ENCODE measurements around the gene NAV2.

The NAV2 gene

GRCh38 chr11:19712281-19713195 lies at the start of gene NAV2:
Gene NAV2 (plus strand): TSS chr11:19712837. CDS start chr11:19713696, 859 bp downstream.
- peak; percentile 91 for DNase-seq

DNA sequence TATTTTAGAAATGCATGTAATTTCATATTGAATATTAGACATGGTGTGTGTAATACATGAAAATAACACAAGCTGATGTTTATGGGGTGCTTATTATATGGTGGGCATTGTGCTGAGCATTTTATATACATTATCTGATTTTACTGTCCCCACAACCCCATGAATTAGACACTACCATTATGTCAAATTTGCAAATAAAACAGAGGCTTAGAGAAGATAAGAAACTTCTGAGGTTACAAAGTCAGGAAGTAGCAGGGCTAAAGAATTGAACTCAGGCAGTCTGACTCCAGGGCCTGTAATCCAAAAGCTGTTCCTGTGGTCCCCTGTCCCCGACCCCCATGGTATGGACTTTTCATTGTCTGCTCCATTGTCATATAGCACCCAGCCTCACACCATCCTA lies 49.4 kb upstream of the NAV2 start:
- no peak for DNase-seq

DNA sequence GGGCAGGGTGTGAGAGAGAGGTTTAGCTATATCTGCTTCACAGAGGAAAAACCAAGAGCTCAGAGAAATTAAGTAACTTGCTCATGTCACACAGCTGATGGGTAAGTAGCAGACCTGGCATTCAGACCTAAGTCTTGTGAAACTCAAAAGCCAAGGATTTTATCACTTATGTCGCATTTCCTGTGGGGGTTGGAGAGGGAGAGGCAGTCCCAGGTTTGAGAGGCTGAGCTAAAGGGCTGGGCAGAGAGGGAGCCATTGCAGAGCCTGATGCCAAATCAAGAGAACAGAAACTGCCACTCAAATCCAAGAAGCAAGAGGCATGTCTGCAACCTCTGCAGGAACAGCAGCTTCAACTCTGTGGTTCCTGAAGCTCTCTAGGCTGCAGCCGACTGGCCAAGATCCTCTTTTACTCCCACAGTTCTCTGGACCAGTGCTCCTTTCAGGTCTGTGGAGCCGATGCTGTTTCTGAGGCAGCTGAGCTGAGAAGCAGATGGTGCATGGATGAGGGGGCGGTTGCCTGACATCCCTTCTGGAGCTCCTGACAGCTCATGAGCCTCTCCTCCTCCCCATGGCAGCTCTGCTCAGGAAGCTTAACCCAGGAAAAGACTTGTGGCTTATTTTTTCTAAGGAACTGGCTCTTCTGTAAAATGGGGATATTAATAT lies 47.6 kb upstream of the NAV2 start:
- peak; percentile 49 for DNase-seq

GRCh38 chr11:19666951-19667350 lies 45.7 kb upstream of the NAV2 start:
- DNase-seq, result no peak

- no peak for DNase-seq
Measured at GRCh38 chr11:19669511-19669910, 43.1 kb upstream of the NAV2 start.

DNA sequence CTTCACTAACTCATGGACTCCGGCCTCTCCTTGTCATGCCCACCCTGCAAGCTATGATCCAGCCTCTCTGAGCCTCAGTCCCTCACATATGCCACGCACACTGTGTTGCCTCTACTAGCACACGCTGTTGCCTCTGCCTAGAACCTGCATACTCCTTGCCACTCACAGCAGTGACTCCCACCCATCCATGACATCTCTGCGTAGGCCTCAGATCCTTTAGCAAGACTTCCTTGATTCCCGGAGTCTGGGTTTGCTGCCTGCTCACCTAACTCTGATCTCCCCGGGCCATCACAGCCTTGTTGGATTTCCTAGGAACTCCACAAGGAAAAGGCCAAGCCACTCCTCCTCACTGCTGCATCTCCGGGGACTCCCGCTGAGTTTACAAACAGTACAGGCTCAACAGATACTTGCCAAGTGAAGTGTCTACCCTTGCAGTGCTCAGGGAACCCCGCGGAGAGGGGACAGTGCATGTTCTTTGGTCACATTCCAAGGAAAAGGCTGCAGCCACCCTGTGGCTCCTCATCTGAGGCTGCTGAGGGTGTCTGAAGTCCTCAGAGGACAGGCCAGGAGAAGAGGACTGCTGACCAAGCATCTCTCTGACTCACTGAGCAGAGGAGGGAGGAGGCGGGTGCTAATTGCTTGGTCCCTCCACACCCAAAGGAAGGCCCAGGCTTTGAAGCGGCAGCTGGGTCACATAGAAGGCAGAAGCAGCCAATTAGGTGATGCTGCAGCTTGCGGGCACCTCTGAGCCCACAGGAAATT lies 42.4 kb upstream of the NAV2 start:
- DNase-seq, result no peak

DNA sequence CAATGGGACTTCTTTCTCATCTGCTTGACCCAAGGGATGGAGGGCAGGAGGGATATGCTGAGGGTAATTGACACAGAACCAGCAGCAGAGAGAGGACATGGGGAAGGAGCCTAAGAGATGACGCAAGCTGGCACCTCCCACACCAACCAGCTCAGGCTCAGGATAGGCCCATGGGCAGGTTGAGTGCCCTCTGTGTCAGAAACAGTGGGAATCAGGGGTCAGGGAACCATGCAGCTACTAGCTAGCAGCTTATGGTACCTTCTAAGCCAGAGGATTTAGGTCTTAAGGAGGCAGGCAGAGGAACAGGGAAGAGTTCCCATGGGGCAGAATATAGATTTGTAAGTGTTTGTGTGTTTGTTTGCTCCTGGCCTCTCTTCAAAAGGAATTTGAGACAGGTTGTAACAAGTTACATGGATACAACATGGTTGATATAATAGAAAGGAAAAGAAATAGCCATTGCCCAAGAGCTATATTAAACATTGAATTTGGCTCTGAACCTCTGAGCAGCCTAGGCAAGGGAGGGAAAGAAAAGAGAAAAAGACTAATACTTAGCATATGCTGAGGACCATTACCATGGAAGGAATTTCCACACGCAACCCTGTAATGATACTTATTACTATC lies 39.9 kb upstream of the NAV2 start:
- DNase-seq, result no peak

DNA sequence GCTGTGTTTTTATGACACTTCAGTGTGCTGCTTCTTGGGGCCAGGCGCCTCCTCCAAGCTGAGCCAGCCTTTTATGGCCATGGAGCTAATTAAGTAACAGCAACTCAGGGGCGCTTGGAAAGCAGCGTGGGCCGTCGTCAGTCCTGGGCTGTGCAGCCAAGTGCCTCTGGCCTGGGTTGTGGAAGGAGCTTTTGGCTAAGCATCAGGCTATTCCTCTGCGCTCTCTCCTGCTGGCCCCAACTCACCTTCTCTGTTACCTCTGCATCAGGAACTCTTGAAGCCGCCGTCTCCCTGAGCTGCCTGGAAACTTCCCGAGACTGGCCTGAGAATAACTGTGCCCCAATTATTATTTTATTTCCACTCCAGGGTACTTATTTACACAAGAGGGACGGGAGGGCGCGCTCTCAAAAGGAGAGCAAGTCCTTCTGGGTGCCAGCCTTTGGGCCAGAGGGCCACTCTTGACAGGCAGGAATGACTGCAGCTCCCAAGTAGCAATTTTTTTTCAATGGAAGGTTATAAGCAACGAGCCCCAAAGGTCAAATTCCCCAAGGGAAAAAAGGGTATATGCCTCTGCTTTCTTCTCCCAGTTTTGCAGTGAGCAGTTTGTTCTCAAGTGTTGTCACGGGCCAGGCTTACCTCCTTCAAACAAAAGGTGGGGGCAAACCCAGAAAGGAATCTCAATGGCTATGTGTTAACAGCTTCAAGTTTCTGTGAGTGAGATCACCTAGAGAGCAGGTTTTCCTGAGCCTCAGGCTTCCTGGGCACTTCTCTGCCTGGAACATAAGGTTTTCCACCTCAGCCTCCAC lies 38.5 kb upstream of the NAV2 start:
- DNase-seq, result no peak

GRCh38 chr11:19674836-19675235 lies 37.8 kb upstream of the NAV2 start:
- DNase-seq, result no peak

DNA sequence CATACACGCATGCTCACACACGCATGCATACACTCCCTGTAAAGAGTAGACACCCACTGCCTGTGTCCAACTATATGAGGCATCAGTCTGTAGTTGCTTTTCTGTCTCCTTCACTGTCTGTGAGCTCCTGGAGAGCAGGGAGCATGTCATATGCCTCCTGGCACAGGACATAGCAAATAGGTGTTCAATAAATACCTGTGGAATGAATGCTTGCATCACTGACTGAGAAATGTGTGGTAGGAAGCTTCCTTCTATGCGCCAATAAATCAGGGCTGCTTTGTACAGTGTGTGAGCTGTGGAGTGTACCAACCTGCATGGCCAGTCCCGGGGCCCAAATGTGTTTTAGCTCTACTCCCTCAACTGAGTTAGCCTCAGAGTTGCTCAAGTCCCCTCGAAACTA lies 37.2 kb upstream of the NAV2 start:
- no peak for DNase-seq

DNA sequence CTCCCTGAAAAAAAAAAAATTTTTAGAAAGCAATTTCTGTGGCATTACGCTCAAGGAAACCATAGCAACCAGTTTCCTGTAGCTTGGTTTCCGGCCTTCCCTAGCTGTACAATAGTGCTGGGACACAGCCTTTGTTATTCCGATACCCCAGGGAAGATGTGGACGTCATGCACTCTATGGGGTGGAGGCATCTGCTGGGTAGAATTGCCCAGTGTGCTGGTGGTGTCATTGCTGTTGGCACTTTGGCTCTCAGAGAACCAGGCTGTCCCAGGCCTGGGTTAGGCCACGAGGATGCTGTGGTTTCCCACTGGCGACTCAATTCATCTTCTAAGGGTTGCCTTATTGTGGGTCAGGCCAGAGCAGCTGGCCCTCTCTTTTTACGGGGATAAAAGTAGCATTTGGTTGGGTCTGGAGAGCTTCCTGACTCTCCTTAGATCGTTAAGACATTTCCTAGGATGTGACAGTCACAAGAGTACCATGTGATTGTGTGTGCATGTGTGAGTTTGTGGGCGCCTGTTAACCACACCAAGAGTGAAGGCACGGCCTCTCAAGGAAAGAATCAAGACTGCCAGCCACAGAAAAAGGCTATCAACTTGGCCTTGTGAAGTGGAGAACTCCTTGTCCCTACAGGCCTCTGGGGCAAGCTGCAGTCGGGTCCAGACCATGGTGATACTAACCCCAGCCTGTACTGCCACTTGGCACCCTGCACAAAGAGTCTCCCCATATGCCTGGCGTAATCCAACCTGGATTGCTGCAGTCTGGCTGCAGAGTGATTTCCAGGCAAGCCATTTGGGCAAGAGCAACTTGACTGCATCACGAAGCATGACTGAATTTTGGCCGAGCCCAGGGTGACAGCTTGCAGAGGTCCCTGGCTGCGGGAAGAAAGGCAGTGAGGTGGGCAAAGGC lies 35.9 kb upstream of the NAV2 start:
- no peak for DNase-seq

GRCh38 chr11:19677381-19678080 lies 35.1 kb upstream of the NAV2 start:
- no peak for DNase-seq

- DNase-seq, result peak; percentile 82
Measured at GRCh38 chr11:19679952-19680828, 32.4 kb upstream of the NAV2 start.

- no peak for DNase-seq
Measured at GRCh38 chr11:19680829-19681368, 31.7 kb upstream of the NAV2 start.

- DNase-seq, result no peak
Measured at GRCh38 chr11:19683141-19683805, 29.4 kb upstream of the NAV2 start.

DNA sequence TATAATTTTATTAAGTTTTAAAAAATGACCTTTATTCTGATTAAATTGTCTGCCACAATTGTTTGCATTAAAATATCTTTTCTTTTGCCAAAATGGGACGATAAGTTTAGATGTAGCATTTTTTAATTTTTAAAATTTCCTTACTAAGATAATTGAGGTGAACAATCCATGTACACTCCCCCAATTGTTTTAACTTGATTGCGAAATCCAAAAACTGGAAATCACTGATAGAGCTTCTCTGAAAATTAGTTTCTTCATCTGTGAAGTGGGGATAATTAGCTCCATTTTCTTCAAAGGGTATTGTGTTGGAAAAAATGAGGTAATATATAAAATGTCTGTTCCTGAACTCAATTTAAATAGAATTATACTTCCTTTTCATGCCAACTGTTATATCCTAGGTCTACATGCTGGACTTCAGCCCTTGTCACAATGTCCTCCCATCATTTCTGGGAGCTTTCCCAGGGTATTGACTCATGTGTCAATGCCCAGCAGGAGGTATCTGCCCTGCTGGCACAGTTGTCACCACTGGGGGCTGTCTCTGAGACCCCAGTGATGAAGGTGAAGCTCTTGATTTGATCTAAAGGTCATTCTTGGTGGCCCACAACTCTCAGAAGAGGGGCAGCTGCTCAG lies 28.7 kb upstream of the NAV2 start:
- no peak for DNase-seq

DNA sequence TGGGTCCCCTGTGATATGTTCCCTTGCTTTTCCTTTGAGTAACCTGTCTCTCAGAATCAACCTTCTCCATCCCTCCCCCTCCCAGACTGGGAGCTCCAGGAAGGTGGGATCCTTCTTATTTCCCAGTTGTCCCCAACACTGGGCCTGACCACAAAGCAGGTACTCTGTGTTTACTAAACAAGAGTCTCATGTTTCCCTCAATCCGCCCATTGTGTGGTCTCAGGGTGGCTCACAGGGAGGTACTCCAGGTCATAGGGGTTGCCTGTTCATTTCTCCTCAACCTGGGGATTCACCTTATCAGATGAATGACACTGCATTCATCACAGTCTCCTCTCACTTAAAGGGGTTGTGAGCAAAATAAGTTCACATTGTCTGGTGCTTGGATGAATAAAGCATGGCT lies 26.4 kb upstream of the NAV2 start:
- DNase-seq, result no peak

GRCh38 chr11:19687392-19687791 lies 25.2 kb upstream of the NAV2 start:
- DNase-seq, result no peak

Measured in NCI-H226 (cell line).